Ishikawa (cell line): ENCODE data around the gene LMAN2.

Source experiments
- CEBPB ChIP-seq: IDR thresholded peaks from 2 replicates; pipeline ENCODE4 v1.6.1; 2012
- CREB1 ChIP-seq: IDR thresholded peaks from 2 replicates; pipeline ENCODE4 v1.6.1; 2012; ENCODE audit warnings: low read depth
- EGR1 ChIP-seq: IDR thresholded peaks from 2 replicates; pipeline ENCODE4 v1.6.1; 2012
- EP300 ChIP-seq: IDR thresholded peaks from 2 replicates; pipeline ENCODE4 v1.6.1; 2012; ENCODE audit warnings: borderline replicate concordance
- FOXM1 ChIP-seq: IDR thresholded peaks from 2 replicates; pipeline ENCODE4 v1.6.1; 2012; ENCODE audit warnings: low read depth, borderline replicate concordance
- NFIC ChIP-seq: IDR thresholded peaks from 2 replicates; pipeline ENCODE4 v1.6.1; 2012
- RAD21 ChIP-seq: IDR thresholded peaks from 2 replicates; pipeline ENCODE4 v1.6.1; 2012; ENCODE audit warnings: low read depth
- TAF1 ChIP-seq: IDR thresholded peaks from 2 replicates; pipeline ENCODE4 v1.6.1; 2012; ENCODE audit warnings: low read depth, mild to moderate bottlenecking
- TCF12 ChIP-seq: IDR thresholded peaks from 2 replicates; pipeline ENCODE4 v1.6.1; 2012; ENCODE audit warnings: low read depth
- TEAD4 ChIP-seq: IDR thresholded peaks from 2 replicates; pipeline ENCODE4 v1.6.1; 2012
- USF1 ChIP-seq: IDR thresholded peaks from 2 replicates; pipeline ENCODE4 v1.6.1; 2012
- YY1 ChIP-seq: IDR thresholded peaks from 2 replicates; pipeline ENCODE4 v1.6.1; 2012; ENCODE audit warnings: low read depth
- ZBTB7A ChIP-seq: IDR thresholded peaks from 2 replicates; pipeline ENCODE4 v1.6.1; 2012; ENCODE audit warnings: low read depth
- TF ChIP-seq, protein P1 (sequence below): IDR thresholded peaks from 2 replicates; pipeline ENCODE4 v1.6.1; 2012; ENCODE audit warnings: low read depth, mild to moderate bottlenecking
- TF ChIP-seq, protein P2 (sequence below): IDR thresholded peaks from 2 replicates; pipeline ENCODE4 v1.6.1; 2012

The LMAN2 gene

GRCh38 chr5:177386542-177386941 is 35.1 kb upstream of the LMAN2 start:
- TF ChIP-seq CEBPB (no peak), TAF1 (no peak)

- TF ChIP-seq ZBTB7A = no peak
- no peak for TF ChIP-seq CREB1
- TF ChIP-seq TCF12 = no peak
- no peak for TF ChIP-seq USF1
- no peak for TF ChIP-seq YY1
These were observed 34.3 kb upstream of the LMAN2 start for GRCh38 chr5:177385720-177386119.

- no peak for TF ChIP-seq FOXM1
- no peak for TF ChIP-seq EGR1
- TF ChIP-seq, protein P1, sequence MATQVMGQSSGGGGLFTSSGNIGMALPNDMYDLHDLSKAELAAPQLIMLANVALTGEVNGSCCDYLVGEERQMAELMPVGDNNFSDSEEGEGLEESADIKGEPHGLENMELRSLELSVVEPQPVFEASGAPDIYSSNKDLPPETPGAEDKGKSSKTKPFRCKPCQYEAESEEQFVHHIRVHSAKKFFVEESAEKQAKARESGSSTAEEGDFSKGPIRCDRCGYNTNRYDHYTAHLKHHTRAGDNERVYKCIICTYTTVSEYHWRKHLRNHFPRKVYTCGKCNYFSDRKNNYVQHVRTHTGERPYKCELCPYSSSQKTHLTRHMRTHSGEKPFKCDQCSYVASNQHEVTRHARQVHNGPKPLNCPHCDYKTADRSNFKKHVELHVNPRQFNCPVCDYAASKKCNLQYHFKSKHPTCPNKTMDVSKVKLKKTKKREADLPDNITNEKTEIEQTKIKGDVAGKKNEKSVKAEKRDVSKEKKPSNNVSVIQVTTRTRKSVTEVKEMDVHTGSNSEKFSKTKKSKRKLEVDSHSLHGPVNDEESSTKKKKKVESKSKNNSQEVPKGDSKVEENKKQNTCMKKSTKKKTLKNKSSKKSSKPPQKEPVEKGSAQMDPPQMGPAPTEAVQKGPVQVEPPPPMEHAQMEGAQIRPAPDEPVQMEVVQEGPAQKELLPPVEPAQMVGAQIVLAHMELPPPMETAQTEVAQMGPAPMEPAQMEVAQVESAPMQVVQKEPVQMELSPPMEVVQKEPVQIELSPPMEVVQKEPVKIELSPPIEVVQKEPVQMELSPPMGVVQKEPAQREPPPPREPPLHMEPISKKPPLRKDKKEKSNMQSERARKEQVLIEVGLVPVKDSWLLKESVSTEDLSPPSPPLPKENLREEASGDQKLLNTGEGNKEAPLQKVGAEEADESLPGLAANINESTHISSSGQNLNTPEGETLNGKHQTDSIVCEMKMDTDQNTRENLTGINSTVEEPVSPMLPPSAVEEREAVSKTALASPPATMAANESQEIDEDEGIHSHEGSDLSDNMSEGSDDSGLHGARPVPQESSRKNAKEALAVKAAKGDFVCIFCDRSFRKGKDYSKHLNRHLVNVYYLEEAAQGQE = no peak
These were observed 32.7 kb upstream of the LMAN2 start, which contains the start of gene SLC34A1 for GRCh38 chr5:177384134-177384533. Gene SLC34A1 (plus strand): TSS chr5:177384434. CDS start chr5:177385742, 1,308 bp downstream.

DNA sequence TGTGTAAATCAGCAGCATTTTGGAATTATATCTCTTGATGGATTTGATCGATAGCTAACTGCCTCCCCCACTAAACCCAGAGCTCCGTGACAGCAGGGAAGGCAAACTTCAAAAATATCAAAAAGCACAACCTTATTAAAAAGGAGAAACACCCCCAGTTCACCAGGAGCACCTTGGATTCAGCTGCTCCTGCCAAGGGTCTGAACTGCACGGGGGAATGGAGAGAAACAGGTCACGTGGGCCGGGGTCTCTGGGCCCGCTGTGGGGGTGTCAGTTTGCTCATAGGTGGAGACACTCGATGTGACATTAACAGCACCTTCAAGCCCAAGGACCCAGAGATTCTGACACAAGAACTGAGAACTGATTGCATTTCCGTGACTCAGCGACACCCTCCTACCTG is 31.7 kb upstream of the LMAN2 start:
- TF ChIP-seq CREB1 (no peak), CEBPB (no peak), TCF12 (no peak), ZBTB7A (no peak), TEAD4 (no peak), YY1 (no peak), EP300 (no peak), USF1 (no peak), NFIC (no peak), EGR1 (no peak)
- TF ChIP-seq, protein P2, sequence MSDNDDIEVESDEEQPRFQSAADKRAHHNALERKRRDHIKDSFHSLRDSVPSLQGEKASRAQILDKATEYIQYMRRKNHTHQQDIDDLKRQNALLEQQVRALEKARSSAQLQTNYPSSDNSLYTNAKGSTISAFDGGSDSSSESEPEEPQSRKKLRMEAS = no peak
- TF ChIP-seq, protein P1 = no peak

GRCh38 chr5:177382423-177383029 is 31.1 kb upstream of the LMAN2 start:
- TF ChIP-seq RAD21 = peak; percentile 24
- TF ChIP-seq, protein P1 = no peak

GRCh38 chr5:177380805-177381126 is 29.3 kb upstream of the LMAN2 start:
- TF ChIP-seq NFIC = no peak
- TF ChIP-seq CREB1 = no peak
- TF ChIP-seq TEAD4 = no peak
- TF ChIP-seq, protein P1 = no peak
- no peak for TF ChIP-seq USF1
- TF ChIP-seq, protein P2 = no peak
- no peak for TF ChIP-seq FOXM1
- TF ChIP-seq YY1 = no peak
- TF ChIP-seq ZBTB7A = no peak
- TF ChIP-seq CEBPB = no peak
- no peak for TF ChIP-seq TAF1
- TF ChIP-seq EGR1 = no peak
- TF ChIP-seq TCF12 = no peak
- TF ChIP-seq EP300 = no peak
- TF ChIP-seq RAD21 = no peak
